ENCODE results near the gene VENTX.

GRCh38 chr10:133277993-133278576 is 40.4 kb downstream of the VENTX start:
- no peak for TF ChIP-seq EZH2phosphoT487 (IDR thresholded peaks at IDR 0.05; ENCODE audit: insufficient read depth, low read depth)
- no peak for TF ChIP-seq EZH2 (IDR thresholded peaks at IDR 0.05; ENCODE audit: insufficient read depth, poor library complexity, severe bottlenecking)

Data from GM23248 (cell line).